CD14-positive monocyte (primary cell): ENCODE results near the gene DAD1. TPM values are rescaled to one million over a fixed set of nuclear protein-coding genes. Genes with fewer than 3 reads are reported as not detected.
"Not testable (repeated sequence)": the region's sequence is repeated elsewhere in the genome, so short reads cannot be mapped to it uniquely, and the experiment has no call there.

Source experiments
- DNase-seq, 3 donors: peaks; one replicate each; pipeline ENCODE4 v3.0.0-alpha.2; 2011 to 2022
- H2AFZ ChIP-seq: 2 replicates; pipeline ENCODE4 v1.6.0; 2012; ENCODE audit warnings: mild to moderate bottlenecking, low read depth, low read length, inconsistent platforms; ENCODE audit not compliant: insufficient read depth, poor library complexity, severe bottlenecking
- H3K27ac ChIP-seq, 2 donors: 1 replicate in 1 of 2; 2 replicates in 1 of 2; pipeline ENCODE4 v1.5.1; 2012 to 2013; ENCODE audit warnings: low read length in 2 of 2, control low read depth in 1 of 2, inconsistent platforms in 1 of 2, low read depth in 1 of 2, mild to moderate bottlenecking in 1 of 2
- H3K27me3 ChIP-seq, 2 donors: one replicate each; pipeline versions ENCODE4 v1.6.0 to v1.6.1; 2011 to 2013; ENCODE audit warnings: low read length in 2 of 2; ENCODE audit not compliant: control insufficient read depth in 2 of 2, insufficient read depth in 2 of 2
- H3K36me3 ChIP-seq, 2 donors: replicated peaks in 1 of 2; 1 replicate in 1 of 2; 2 replicates in 1 of 2; pipeline versions ENCODE4 v1.5.1 to v1.6.1; 2012 to 2013; ENCODE audit warnings: low read length in 2 of 2, control low read depth in 1 of 2, inconsistent platforms in 1 of 2, mild to moderate bottlenecking in 1 of 2; ENCODE audit not compliant: insufficient read depth in 2 of 2, control insufficient read depth in 1 of 2
- H3K4me1 ChIP-seq, 2 donors: 1 replicate in 1 of 2; 2 replicates in 1 of 2; pipeline versions ENCODE4 v1.5.1 to v1.6.1; 2012 to 2013; ENCODE audit warnings: low read length in 2 of 2, control low read depth in 1 of 2, inconsistent platforms in 1 of 2, mild to moderate bottlenecking in 1 of 2, moderate library complexity in 1 of 2; ENCODE audit not compliant: insufficient read depth in 2 of 2, control insufficient read depth in 1 of 2
- H3K4me2 ChIP-seq: replicated peaks from 2 replicates; pipeline ENCODE3; 2012; ENCODE audit warnings: low read length, moderate library complexity, mild to moderate bottlenecking; ENCODE audit not compliant: poor library complexity, severe bottlenecking; ENCODE audit errors: extremely low read depth
- H3K4me3 ChIP-seq, 3 experiments: fragments of 200-600 bp in 1 of 3; sonication (generic) in 1 of 3; replicated peaks in 1 of 3; 1 replicate in 2 of 3; 2 replicates in 1 of 3; pipeline ENCODE4 v1.5.1; 2011 to 2013; ENCODE audit warnings: low read length in 3 of 3, mild to moderate bottlenecking in 3 of 3, control low read depth in 2 of 3, low read depth in 2 of 3, inconsistent platforms in 1 of 3, moderate library complexity in 1 of 3
- H3K79me2 ChIP-seq: 2 replicates; pipeline ENCODE4 v1.6.0; 2012; ENCODE audit warnings: mild to moderate bottlenecking, control low read depth, inconsistent platforms, low read length, moderate library complexity; ENCODE audit not compliant: insufficient read depth
- H3K9ac ChIP-seq: 2 replicates; pipeline ENCODE4 v1.6.0; 2017; ENCODE audit warnings: low read length, mild to moderate bottlenecking; ENCODE audit not compliant: insufficient read depth, poor library complexity, severe bottlenecking
- H3K9me3 ChIP-seq, 2 donors: replicated peaks in 1 of 2; 1 replicate in 1 of 2; 2 replicates in 1 of 2; pipeline versions ENCODE4 v1.5.1 to v1.6.1; 2012 to 2013; ENCODE audit warnings: low read length in 2 of 2, control low read depth in 1 of 2; ENCODE audit not compliant: control insufficient read depth in 1 of 2, insufficient read depth in 1 of 2
- H4K20me1 ChIP-seq: 2 replicates; pipeline ENCODE4 v1.6.0; 2012; ENCODE audit warnings: mild to moderate bottlenecking, low read length, control low read depth, moderate library complexity; ENCODE audit not compliant: insufficient read depth
- H3K27ac Mint-ChIP-seq, 7 donors: one replicate each; pipeline ENCODE4 v1.8.0; 2020; ENCODE audit warnings: mild to moderate bottlenecking in 7 of 7, mixed read lengths in 7 of 7, moderate library complexity in 6 of 7, inconsistent platforms in 2 of 7
- H3K27me3 Mint-ChIP-seq, 3 donors: one replicate each; pipeline ENCODE4 v1.8.0; 2021 to 2022; ENCODE audit warnings: low read depth in 3 of 3, mild to moderate bottlenecking in 3 of 3, mixed read lengths in 3 of 3, moderate library complexity in 3 of 3, inconsistent platforms in 1 of 3
- H3K36me3 Mint-ChIP-seq, 2 donors: one replicate each; pipeline ENCODE4 v1.8.0; 2020; ENCODE audit warnings: mixed read lengths in 2 of 2, inconsistent platforms in 1 of 2, mild to moderate bottlenecking in 1 of 2
- H3K4me1 Mint-ChIP-seq: one replicate; pipeline ENCODE4 v1.8.0; 2020; ENCODE audit warnings: mild to moderate bottlenecking, mixed read lengths
- H3K4me3 Mint-ChIP-seq, 2 donors: one replicate each; pipeline ENCODE4 v1.8.0; 2020; ENCODE audit warnings: mild to moderate bottlenecking in 2 of 2, mixed read lengths in 2 of 2, moderate library complexity in 1 of 2
- H3K9me3 Mint-ChIP-seq, 7 donors: one replicate each; pipeline ENCODE4 v1.8.0; 2020 to 2022; ENCODE audit warnings: mixed read lengths in 7 of 7, mild to moderate bottlenecking in 6 of 7, moderate library complexity in 6 of 7, inconsistent platforms in 2 of 7
- WGBS: methylation state at CpG from one replicate; pipeline ENCODE4 v1.1.5; 2013; ENCODE audit warnings: missing lambda C conversion rate; ENCODE audit not compliant: insufficient coverage; 5-methylcytosine and 5-hydroxymethylcytosine counted together
- intact Hi-C, 2 donors: fragments of 100-400 bp; cut with micrococcal nuclease; formaldehyde crosslinking; loops; one replicate each; pipeline versions ENCODE4 v1.15.0 to v1.15.1; 2023
- polyA plus RNA-seq, 3 donors: library from polyadenylated mRNA; depleted of rRNA in 1 of 3; unstranded in 2 of 3; stranded (reverse) in 1 of 3; fragments of 300-500 nt in 2 of 3; fragments of >200 nt in 1 of 3; fragmentation: Illumina TruSeq in 2 of 3; gene quantifications; 1 replicate in 2 of 3; 2 replicates in 1 of 3; pipeline ENCODE4 v1.2.3, GENCODE V29; 2012 to 2021
- TF ChIP-seq, protein P1 (sequence below): fragments of 200-600 bp; IDR thresholded peaks from one replicate; pipeline ENCODE4 v1.8.0; 2022; ENCODE audit warnings: antibody characterized with exemption, mild to moderate bottlenecking

Gene DAD1
- polyA plus RNA-seq, 3 donors, result 126 to 444 (median 440) TPM

DNA sequence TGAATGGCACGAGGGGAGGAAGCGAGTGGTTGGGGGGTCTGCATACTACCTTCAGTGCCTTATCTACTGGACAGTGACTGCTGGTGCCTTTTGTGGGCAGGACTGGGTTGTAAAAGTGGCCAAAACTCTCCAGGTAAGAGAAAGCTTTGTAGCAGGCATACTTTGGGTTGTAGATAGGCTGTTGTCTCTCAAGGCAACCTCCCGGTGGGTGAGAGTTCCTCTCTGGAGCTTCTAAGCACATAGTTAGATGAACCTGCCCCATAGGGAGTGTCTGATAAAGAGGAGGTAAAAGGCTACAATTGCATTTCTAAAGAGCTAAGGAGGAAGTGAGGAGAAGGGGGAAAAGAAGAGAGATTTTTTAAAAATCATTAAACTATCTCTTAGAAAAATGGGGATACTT, 4.2 kb upstream of the DAD1 start:
- Histone ChIP-seq H3K79me2 (peaks cover 9% of the 10 kb centered on the region), H4K20me1 (no peaks in the 10 kb centered on the region), H3K9me3 (no peaks in the 10 kb centered on the region), H3K27me3 (peaks cover 2% of the 10 kb centered on the region in 2 donors), H3K9ac (no peak overlapping the region), H3K27ac (no peak overlapping the region), H3K4me3 (no peak overlapping the region), H3K4me2 (no peak overlapping the region), H3K4me1 (peaks cover 18 to 23% of the 10 kb centered on the region in 2 donors), H2AFZ (no peak overlapping the region), H3K36me3 (no peaks in the 10 kb centered on the region)
- 90% methylated on average over 2 of the region's 3 CpGs for WGBS
- DNase-seq, result no peak
- peak overlapping the region in 2 of 7 donors; percentile 9 to 71 for H3K27ac Mint-ChIP-seq
- TF ChIP-seq, protein P1, sequence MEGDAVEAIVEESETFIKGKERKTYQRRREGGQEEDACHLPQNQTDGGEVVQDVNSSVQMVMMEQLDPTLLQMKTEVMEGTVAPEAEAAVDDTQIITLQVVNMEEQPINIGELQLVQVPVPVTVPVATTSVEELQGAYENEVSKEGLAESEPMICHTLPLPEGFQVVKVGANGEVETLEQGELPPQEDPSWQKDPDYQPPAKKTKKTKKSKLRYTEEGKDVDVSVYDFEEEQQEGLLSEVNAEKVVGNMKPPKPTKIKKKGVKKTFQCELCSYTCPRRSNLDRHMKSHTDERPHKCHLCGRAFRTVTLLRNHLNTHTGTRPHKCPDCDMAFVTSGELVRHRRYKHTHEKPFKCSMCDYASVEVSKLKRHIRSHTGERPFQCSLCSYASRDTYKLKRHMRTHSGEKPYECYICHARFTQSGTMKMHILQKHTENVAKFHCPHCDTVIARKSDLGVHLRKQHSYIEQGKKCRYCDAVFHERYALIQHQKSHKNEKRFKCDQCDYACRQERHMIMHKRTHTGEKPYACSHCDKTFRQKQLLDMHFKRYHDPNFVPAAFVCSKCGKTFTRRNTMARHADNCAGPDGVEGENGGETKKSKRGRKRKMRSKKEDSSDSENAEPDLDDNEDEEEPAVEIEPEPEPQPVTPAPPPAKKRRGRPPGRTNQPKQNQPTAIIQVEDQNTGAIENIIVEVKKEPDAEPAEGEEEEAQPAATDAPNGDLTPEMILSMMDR, result no peak
- intact Hi-C loops, result no loop called here
- peaks cover 17% of the 10 kb centered on the region for H3K4me1 Mint-ChIP-seq
- peaks cover 5 to 17% (median 16%) of the 10 kb centered on the region in 3 donors for H3K27me3 Mint-ChIP-seq
- no peaks in the 10 kb centered on the region for H3K36me3 Mint-ChIP-seq
- H3K4me3 Mint-ChIP-seq, result no peak overlapping the region
- H3K9me3 Mint-ChIP-seq, result peaks cover 0 to 2% (median 0%) of the 10 kb centered on the region in 7 donors

DNA sequence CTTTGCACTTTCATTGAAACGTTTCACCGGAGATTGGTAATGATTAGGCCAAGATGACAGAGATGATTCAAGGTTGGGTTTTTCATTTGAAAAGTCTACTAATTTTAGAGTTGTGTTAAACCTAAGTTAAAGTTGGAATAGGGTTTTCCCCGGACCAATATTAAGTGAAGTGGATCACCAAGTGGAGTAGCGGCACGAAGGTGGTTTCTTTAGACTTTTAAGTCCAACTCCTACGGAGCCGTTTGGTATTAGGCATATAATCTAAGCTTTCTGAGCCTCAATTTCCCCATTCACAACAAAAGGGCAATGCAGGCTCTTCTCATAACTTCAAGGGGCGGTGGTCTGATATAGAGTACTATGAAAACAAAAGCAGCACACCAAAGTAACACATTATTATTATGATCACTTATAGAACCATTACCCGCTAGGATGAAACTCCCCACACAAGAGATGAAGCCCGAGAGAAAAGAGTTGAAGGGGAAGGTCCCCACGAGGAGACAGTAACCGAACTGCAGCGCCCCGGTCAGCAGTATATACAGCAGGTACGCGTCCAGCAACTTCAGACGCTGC, 413 bp downstream of the DAD1 start:
- H3K27ac ChIP-seq, result peak overlapping the region; percentile 90 to 98
- no peaks in the 10 kb centered on the region for H3K27me3 ChIP-seq
- H3K79me2 ChIP-seq, result peaks cover 53% of the 10 kb centered on the region
- TF ChIP-seq, protein P1, result no peak
- peak overlapping the region; percentile 83 for H3K4me2 ChIP-seq
- peak in 1 of 3 donors; percentile 22 for DNase-seq
- H3K36me3 ChIP-seq, result peaks cover 0 to 23% of the 10 kb centered on the region in 2 donors
- peaks cover 20 to 31% of the 10 kb centered on the region in 2 donors for H3K4me1 ChIP-seq
- peak overlapping the region; percentile 95 to 98 for H3K4me3 Mint-ChIP-seq
- H4K20me1 ChIP-seq, result peaks cover 14% of the 10 kb centered on the region
- H3K4me1 Mint-ChIP-seq, result peaks cover 46% of the 10 kb centered on the region
- peaks cover 2 to 7% (median 2%) of the 10 kb centered on the region in 3 donors for H3K27me3 Mint-ChIP-seq
- peak overlapping the region; percentile 77 to 95 (median 82) for H3K4me3 ChIP-seq
- H3K27ac Mint-ChIP-seq, result peak overlapping the region; percentile 96 to 100 (median 99)
- intact Hi-C loops, result loop anchor here in 1 of 2 donors (10.0 kb wide), 1 partner anchor 716 kb away; the partner anchor contains the start of genes BCL2L2 and PPP1R3E
- no peaks in the 10 kb centered on the region for H3K9me3 ChIP-seq
- WGBS, result 0% methylated on average over 8 of the region's 17 CpGs
- peaks cover 8 to 20% of the 10 kb centered on the region in 2 donors for H3K36me3 Mint-ChIP-seq
- H3K9ac ChIP-seq, result peak overlapping the region; percentile 82
- H3K9me3 Mint-ChIP-seq, result peaks cover 0 to 2% (median 0%) of the 10 kb centered on the region in 7 donors
- H2AFZ ChIP-seq, result peak overlapping the region; percentile 95

DNA sequence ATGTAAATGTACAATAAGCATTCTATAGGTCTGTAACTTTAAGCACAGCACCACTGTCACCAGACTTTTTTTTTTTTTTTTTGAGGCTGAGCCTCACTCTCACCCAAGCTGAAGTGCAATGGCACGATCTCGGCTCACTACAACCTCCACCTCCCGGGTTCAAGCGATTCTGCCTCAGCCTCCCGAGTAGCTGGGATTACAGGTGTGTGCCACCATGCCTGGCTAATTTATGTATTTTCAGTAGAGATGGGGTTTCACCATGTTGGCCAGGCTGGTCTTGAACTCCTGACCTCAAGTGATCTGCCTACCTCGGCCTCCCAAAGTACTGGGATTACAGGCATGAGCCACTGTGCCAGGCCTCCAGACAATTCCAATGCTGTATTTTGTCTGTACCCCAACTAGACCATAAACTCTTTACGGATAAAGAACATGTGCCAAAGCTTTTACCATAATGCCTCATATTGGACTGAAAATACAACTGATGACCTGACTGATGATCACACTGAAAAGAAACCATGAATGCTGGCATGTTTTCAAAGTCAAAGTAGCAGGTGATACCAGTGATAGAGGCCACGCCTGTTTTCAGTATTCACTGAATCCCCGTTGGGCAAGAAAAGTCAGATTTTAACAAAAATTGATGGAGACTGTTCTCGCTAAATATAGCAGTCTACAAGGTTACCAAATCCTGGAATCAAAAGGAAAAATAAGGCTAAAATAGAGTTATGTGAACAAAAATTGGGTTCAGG, 1.2 kb downstream of the DAD1 start:
- Histone ChIP-seq H3K36me3 (peaks cover 0 to 25% of the 10 kb centered on the region in 2 donors), H2AFZ (peak overlapping the region; percentile 95), H3K27ac (peak overlapping the region in 1 of 2 donors; percentile 98), H3K4me1 (peaks cover 20 to 33% of the 10 kb centered on the region in 2 donors), H3K79me2 (peaks cover 57% of the 10 kb centered on the region), H4K20me1 (peaks cover 20% of the 10 kb centered on the region), H3K4me2 (peak overlapping the region; percentile 83), H3K4me3 (peak overlapping the region in 2 of 3 experiments; percentile 77 to 82)
- not testable (repeated sequence) for H3K27me3 Mint-ChIP-seq, DNase-seq, H3K9me3 ChIP-seq, H3K27me3 ChIP-seq, H3K9me3 Mint-ChIP-seq, H3K9ac ChIP-seq
- Mint-ChIP-seq H3K4me1 (peaks cover 54% of the 10 kb centered on the region), H3K27ac (peak overlapping the region in 6 of 7 donors; percentile 8 to 100 (median 99)), H3K36me3 (peaks cover 8 to 25% of the 10 kb centered on the region in 2 donors), H3K4me3 (peak overlapping the region; percentile 95 to 98)
- WGBS, result 100% methylated on average over 4 of the region's 10 CpGs
- intact Hi-C loops, result loop anchor here in 1 of 2 donors (10.0 kb wide), 1 partner anchor 717 kb away; the partner anchor contains the start of genes BCL2L2 and PPP1R3E
